GM12878 (cell line): ENCODE measurements around the gene WFS1. TPM values are rescaled to one million over a fixed set of nuclear protein-coding genes. Genes with fewer than 3 reads are reported as not detected.

Experiments
- ATAC-seq: fragments of 200-7000 bp; cut with Tn5 transposase; 3 replicates; pipeline ENCODE4 v1.9.1; 2020; ENCODE audit warnings: mild to moderate bottlenecking, moderate library complexity
- BruUV-seq: library from RNA; stranded (reverse); fragments of 400-500 nt; replicated peaks from 2 replicates; lab custom pipeline; 2021; lab: Mats Ljungman, UMichigan
- CTCF ChIA-PET: fragments of 300-600 bp; sonication (Branson Sonifier 250); formaldehyde crosslinking; extraction: SDS; loops from one replicate; lab custom pipeline; 2021; ENCODE audit warnings: inconsistent platforms; lab: Yijun Ruan, JAX
- POLR2A ChIA-PET: fragments of 350-600 bp; formaldehyde crosslinking; extraction: SDS; loops from one replicate; lab custom pipeline; 2021; ENCODE audit warnings: inconsistent platforms; lab: Charles Lee
- RAD21 ChIA-PET: fragments of 300-600 bp; sonication (Branson Sonifier 250); formaldehyde crosslinking; loops from one replicate; lab custom pipeline; 2023; ENCODE audit warnings: antibody characterized with exemption; ENCODE audit not compliant: unreplicated experiment; lab: Charles Lee
- SMC1A ChIA-PET: fragments of 300-600 bp; sonication (Branson Sonifier 250); formaldehyde crosslinking; loops from one replicate; lab custom pipeline; 2023; ENCODE audit not compliant: unreplicated experiment, uncharacterized antibody; lab: Charles Lee
- DNase-seq: peaks from one replicate; pipeline ENCODE4 v3.0.0-alpha.2; 2011; ENCODE audit warnings: low read depth, low spot score
- FAIRE-seq: peaks from 3 replicates; lab custom pipeline; 2011; peaks lifted over from hg19 to GRCh38; lab: Jason Lieb, UNC
- H2AFZ ChIP-seq: 2 replicates; pipeline ENCODE4 v1.6.0; 2011; ENCODE audit warnings: low read depth, low read length, control low read depth; ENCODE audit not compliant: control insufficient read depth
- H3K27ac ChIP-seq: 2 replicates; pipeline ENCODE4 v1.5.1; 2011; ENCODE audit warnings: control low read depth; ENCODE audit not compliant: control insufficient read depth, insufficient read depth
- H3K27me3 ChIP-seq, 2 experiments: replicated peaks in 1 of 2; 2 replicates each; pipeline versions ENCODE4 v1.6.0 to v1.6.1; 2011; ENCODE audit warnings: low read length in 1 of 2; ENCODE audit not compliant: control insufficient read depth in 2 of 2, insufficient read depth in 2 of 2
- H3K36me3 ChIP-seq, 2 experiments: 2 replicates each; pipeline ENCODE4 v1.5.1; 2011; ENCODE audit warnings: low read length in 1 of 2; ENCODE audit not compliant: control insufficient read depth in 2 of 2, insufficient read depth in 2 of 2
- H3K4me1 ChIP-seq: 2 replicates; pipeline ENCODE4 v1.6.1; 2011; ENCODE audit warnings: mild to moderate bottlenecking, low read length, moderate library complexity, mixed read lengths; ENCODE audit not compliant: control insufficient read depth, insufficient read depth
- H3K4me2 ChIP-seq: 2 replicates; pipeline ENCODE4 v1.6.0; 2011; ENCODE audit warnings: control low read depth; ENCODE audit not compliant: control insufficient read depth, insufficient read depth
- H3K4me3 ChIP-seq: fragments of 200-600 bp; sonication (generic); 2 replicates; pipeline ENCODE4 v1.5.1; 2016
- H3K79me2 ChIP-seq: 2 replicates; pipeline ENCODE4 v1.6.0; 2011; ENCODE audit warnings: low read length; ENCODE audit not compliant: control insufficient read depth, insufficient read depth
- H3K9ac ChIP-seq: 2 replicates; pipeline ENCODE4 v1.8.0; 2011; ENCODE audit warnings: low read length, control low read depth, mixed read lengths; ENCODE audit not compliant: control insufficient read depth, insufficient read depth
- H3K9me3 ChIP-seq: replicated peaks from 3 replicates; pipeline ENCODE4 v1.5.1; 2011; ENCODE audit warnings: mild to moderate bottlenecking, low read length; ENCODE audit not compliant: control insufficient read depth, insufficient read depth
- H4K20me1 ChIP-seq: 2 replicates; pipeline ENCODE4 v1.6.0; 2011; ENCODE audit not compliant: control insufficient read depth, insufficient read depth
- CTCF ChIP-seq, 3 experiments: IDR thresholded peaks in 2 of 3; conservative IDR thresholded peaks in 1 of 3; 2 replicates each; pipeline ENCODE4 v1.5.1; 2011; ENCODE audit warnings: low read depth in 3 of 3, low read length in 3 of 3, mild to moderate bottlenecking in 3 of 3, control low read depth in 2 of 3, moderate library complexity in 2 of 3, inconsistent platforms in 1 of 3, mixed read lengths in 1 of 3; ENCODE audit not compliant: control insufficient read depth in 2 of 3, insufficient read depth in 1 of 3; ENCODE audit errors: extremely low read depth in 1 of 3
- FOXK2 ChIP-seq: fragments of 450-650 bp; IDR thresholded peaks from 2 replicates; pipeline ENCODE4 v1.6.1; 2017; ENCODE audit warnings: mild to moderate bottlenecking, moderate library complexity
- IRF3 ChIP-seq: fragments of 450-650 bp; IDR thresholded peaks from 2 replicates; pipeline ENCODE4 v1.6.1; 2014; ENCODE audit warnings: mild to moderate bottlenecking
- KDM1A ChIP-seq: fragments of 200-600 bp; sonication (generic); IDR thresholded peaks from 2 replicates; pipeline ENCODE4 v1.6.1; 2016; ENCODE audit warnings: borderline replicate concordance
- LARP7 ChIP-seq: fragments of 450-650 bp; IDR thresholded peaks from 2 replicates; pipeline ENCODE4 v1.6.1; 2017; ENCODE audit warnings: mild to moderate bottlenecking
- NFIC ChIP-seq: IDR thresholded peaks from 2 replicates; pipeline ENCODE4 v1.6.1; 2012; ENCODE audit warnings: low read depth, mild to moderate bottlenecking, inconsistent platforms, low read length, moderate library complexity
- NR2C2 ChIP-seq: IDR thresholded peaks from 2 replicates; pipeline ENCODE4 v1.6.1; 2011; ENCODE audit warnings: borderline replicate concordance, low read depth; ENCODE audit not compliant: control insufficient read depth, insufficient read length
- PAX5 ChIP-seq: IDR thresholded peaks from 2 replicates; pipeline ENCODE4 v1.6.1; 2011; ENCODE audit warnings: low read depth, low read length, borderline replicate concordance
- RAD51 ChIP-seq: fragments of 450-650 bp; IDR thresholded peaks from 2 replicates; pipeline ENCODE4 v1.6.1; 2016; ENCODE audit warnings: moderate library complexity, mild to moderate bottlenecking, inconsistent platforms
- RB1 ChIP-seq: fragments of 450-650 bp; formaldehyde crosslinking; IDR thresholded peaks from 2 replicates; pipeline ENCODE4 v1.6.1; 2017; ENCODE audit warnings: mild to moderate bottlenecking, borderline replicate concordance
- RBBP5 ChIP-seq: fragments of 200-600 bp; sonication (generic); conservative IDR thresholded peaks from 2 replicates; pipeline ENCODE4 v1.6.1; 2016
- RFX5 ChIP-seq: IDR thresholded peaks from 2 replicates; pipeline ENCODE4 v1.6.1; 2011; ENCODE audit warnings: low read depth, low read length, improper control_type of control experiment
- TARDBP ChIP-seq: IDR thresholded peaks from 2 replicates; pipeline ENCODE4 v1.6.1; 2016; ENCODE audit warnings: borderline replicate concordance
- USF1 ChIP-seq: IDR thresholded peaks from 2 replicates; pipeline ENCODE4 v1.6.1; 2011; ENCODE audit warnings: borderline replicate concordance, low read depth, mild to moderate bottlenecking, moderate library complexity, mixed read lengths, low read length; ENCODE audit not compliant: insufficient read depth; ENCODE audit errors: extremely low read length
- ZBED1 ChIP-seq: IDR thresholded peaks from 2 replicates; pipeline ENCODE4 v1.6.1; 2016; ENCODE audit warnings: borderline replicate concordance
- ZNF622 ChIP-seq: fragments of 450-650 bp; IDR thresholded peaks from 2 replicates; pipeline ENCODE4 v1.6.1; 2017; ENCODE audit warnings: mild to moderate bottlenecking, inconsistent platforms
- WGBS: methylation state at CpG from one replicate; pipeline ENCODE4 v1.1.6; 2016; ENCODE audit warnings: low lambda C conversion rate; ENCODE audit not compliant: insufficient replicate concordance, insufficient coverage; ENCODE audit errors: missing lambda C conversion rate; 5-methylcytosine and 5-hydroxymethylcytosine counted together
- in situ Hi-C: fragments of 300-500 bp; cut with MboI; formaldehyde crosslinking; loops from 9 replicates; pipeline ENCODE4 v1.14.3; 2018; ENCODE audit warnings: mixed read lengths
- intact Hi-C: fragments of 100-400 bp; cut with micrococcal nuclease; formaldehyde crosslinking; loops from one replicate; pipeline ENCODE4 v1.14.2; 2022; ENCODE audit not compliant: unreplicated experiment
- polyA plus RNA-seq, 11 experiments: library from polyadenylated mRNA; depleted of rRNA in 4 of 11; unstranded in 6 of 11; stranded (reverse) in 5 of 11; fragments of >200 nt; fragmentation: Nextera tagmentation in 4 of 11; fragmentation: Illumina TruSeq in 1 of 11; extraction: Ambion mirVana in 4 of 11; extraction: Trizol in 1 of 11; gene quantifications; 1 replicate in 1 of 11; 2 replicates in 10 of 11; pipeline versions ENCODE4 v1.2.1 to v1.2.3, GENCODE V29; 2011 to 2016; ENCODE audit warnings: inconsistent platforms in 2 of 11, missing spikeins in 2 of 11, low read depth in 1 of 11
- total RNA-seq, 4 experiments: library from RNA; depleted of rRNA in 3 of 4; stranded (reverse); fragments of >200 nt in 3 of 4; fragmentation: Illumina TruSeq in 1 of 4; extraction: Trizol in 1 of 4; gene quantifications; 2 replicates each; pipeline versions ENCODE4 v1.2.1 to v1.2.3, GENCODE V29; 2013 to 2021

The WFS1 gene
- total and polyA plus RNA-seq, 10 of the 15 experiments (the other 5 are each of a cell fraction or from before 2014, with no cell fraction given), result 0.31 to 4.7 (median 2.0) TPM

DNA sequence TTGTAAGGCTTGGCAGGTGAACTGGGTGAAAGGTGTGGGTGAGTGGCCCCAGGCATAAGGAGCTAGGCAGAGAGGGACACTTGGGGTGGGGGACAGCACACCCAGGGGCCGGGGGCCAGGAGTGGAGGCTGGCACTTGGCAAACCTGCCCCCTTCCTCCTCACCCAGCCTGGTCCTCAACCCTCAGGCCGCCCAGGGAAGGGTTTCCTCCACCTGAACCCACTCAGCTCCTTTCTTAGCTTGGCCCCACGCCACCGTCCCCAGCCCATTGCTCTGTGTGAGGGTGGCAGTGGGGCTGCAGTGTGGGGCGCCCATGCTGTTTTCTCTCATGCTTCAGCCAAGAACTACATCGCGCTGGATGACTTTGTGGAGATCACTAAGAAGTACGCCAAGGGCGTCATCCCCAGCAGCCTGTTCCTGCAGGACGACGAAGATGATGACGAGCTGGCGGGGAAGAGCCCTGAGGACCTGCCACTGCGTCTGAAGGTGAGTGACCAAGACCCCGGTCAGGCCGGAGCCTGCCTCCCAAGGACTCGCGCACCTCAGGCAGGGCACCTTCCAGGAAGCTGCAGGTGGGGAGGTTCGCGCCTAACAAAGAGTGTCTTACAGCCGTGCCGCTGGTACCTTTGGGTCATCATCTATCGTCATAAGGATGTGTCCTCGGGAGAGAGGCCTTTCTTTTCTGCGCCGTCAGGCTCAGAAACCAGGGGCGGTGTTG is 25.2 kb downstream of the WFS1 start (continued):
- no peak for TF ChIP-seq USF1
- no peak for TF ChIP-seq NR2C2
- TF ChIP-seq LARP7, result no peak

DNA sequence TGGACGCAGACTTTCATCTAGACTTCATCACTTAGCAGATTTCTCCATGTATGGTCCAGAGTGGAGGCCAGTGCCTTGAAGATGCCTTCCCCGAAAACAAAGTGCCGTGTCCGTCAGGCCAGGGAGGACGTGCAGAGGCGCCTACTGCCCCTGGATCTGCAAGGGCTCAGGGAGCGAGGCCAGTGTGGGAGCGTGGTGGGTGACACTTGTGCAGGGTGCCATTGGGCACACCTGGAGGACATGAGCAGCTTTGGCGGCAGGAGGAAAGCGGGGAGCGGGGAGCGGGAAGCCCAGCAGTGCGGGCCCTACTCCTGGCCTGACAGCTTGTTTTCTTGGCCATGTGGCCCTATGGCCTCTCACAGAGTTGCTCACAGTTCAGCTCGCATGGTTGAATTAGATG is 25.8 kb downstream of the WFS1 start:
- Histone ChIP-seq H3K27me3 (no peaks in the 10 kb centered on the region), H3K36me3 (no peaks in the 10 kb centered on the region), H3K27ac (no peak overlapping the region), H4K20me1 (no peaks in the 10 kb centered on the region), H3K4me3 (no peak overlapping the region), H3K9me3 (no peaks in the 10 kb centered on the region), H3K4me2 (no peak overlapping the region), H3K4me1 (no peaks in the 10 kb centered on the region), H3K79me2 (no peaks in the 10 kb centered on the region), H3K9ac (no peak overlapping the region), H2AFZ (no peak overlapping the region)
- TF ChIP-seq RFX5 (no peak), KDM1A (no peak), RBBP5 (no peak), FOXK2 (no peak), TARDBP (no peak), IRF3 (no peak), ZBED1 (no peak), NFIC (no peak), RAD51 (no peak), RB1 (no peak), CTCF (IDR thresholded peaks at IDR 0.05 in 2 of 3, conservative IDR thresholded peaks at IDR 0.05 in 1 of 3; ENCODE audit: control insufficient read depth in 2 of 3, extremely low read depth in 1 of 3, insufficient read depth in 1 of 3, low read depth in 3 of 3, low read length in 3 of 3) (no peak), ZNF622 (no peak), PAX5 (no peak)
- POLR2A ChIA-PET, result no interaction called here
- ATAC-seq (no peak), FAIRE-seq (no peak), DNase-seq (no peak)
- in situ Hi-C loops (no loop called here), intact Hi-C loops (no loop called here)
- RAD21 ChIA-PET, result interaction anchor here (1.3 kb wide), 1 partner anchor 31 kb away, joined by 4 read pairs; no protein-coding TSS in a partner anchor
- CTCF ChIA-PET, result interaction anchor here (1.9 kb wide), 1 partner anchor 45 kb away, joined by 5 read pairs; no protein-coding TSS in a partner anchor
- SMC1A ChIA-PET, result no interaction called here
- WGBS, result 80% methylated on average over 14 of the region's 14 CpGs
- no TSS peak for BruUV-seq
